ENCODE results near the gene PLEKHA6. TPM values are rescaled to one million over a fixed set of nuclear protein-coding genes. Genes with fewer than 3 reads are reported as not detected.

Gene PLEKHA6
- polyA plus RNA-seq, 3 donors = 0.08 TPM; not detected in 1

GRCh38 chr1:204260601-204261197, 99.0 kb downstream of the PLEKHA6 start:
- no peaks in the 10 kb centered on the region for H3K36me3 ChIP-seq (replicated peaks in 1 of 2; ENCODE audit: control insufficient read depth in 1 of 2, insufficient read depth in 2 of 2, low read length in 2 of 2)
- no peak overlapping the region for H3K4me3 Mint-ChIP-seq
- peaks cover 0 to 5% (median 2%) of the 10 kb centered on the region in 3 donors for H3K27me3 Mint-ChIP-seq (ENCODE audit: low read depth in 3 of 3)
- H3K4me2 ChIP-seq (replicated peaks; ENCODE audit: extremely low read depth, low read length, poor library complexity, severe bottlenecking) = no peak overlapping the region
- no peaks in the 10 kb centered on the region for H4K20me1 ChIP-seq (ENCODE audit: insufficient read depth, low read length)
- H3K27ac ChIP-seq (ENCODE audit: low read depth in 1 of 2, low read length in 2 of 2) = no peak overlapping the region
- intact Hi-C loops (cut with micrococcal nuclease) = loop anchor here in 1 of 2 donors (10.0 kb wide), 1 partner anchor 104 kb away; no protein-coding TSS in a partner anchor
- WGBS (ENCODE audit: insufficient coverage) = 89% methylated on average over 7 of the region's 14 CpGs
- H3K9ac ChIP-seq (ENCODE audit: insufficient read depth, low read length, poor library complexity, severe bottlenecking) = no peak overlapping the region
- no peaks in the 10 kb centered on the region for H3K9me3 ChIP-seq (replicated peaks in 1 of 2; ENCODE audit: control insufficient read depth in 1 of 2, insufficient read depth in 1 of 2, low read length in 2 of 2)
- no peak overlapping the region for H2AFZ ChIP-seq (ENCODE audit: insufficient read depth, low read depth, low read length, poor library complexity, severe bottlenecking)
- H3K27ac Mint-ChIP-seq = no peak overlapping the region
- H3K27me3 ChIP-seq (ENCODE audit: control insufficient read depth in 2 of 2, insufficient read depth in 2 of 2, low read length in 2 of 2) = no peaks in the 10 kb centered on the region
- no peaks in the 10 kb centered on the region for H3K36me3 Mint-ChIP-seq
- H3K4me1 Mint-ChIP-seq = peaks cover under 1% of the 10 kb centered on the region
- DNase-seq = no peak
- TF ChIP-seq CTCF (IDR thresholded peaks at IDR 0.05) = no peak
- no peak overlapping the region for H3K4me3 ChIP-seq (replicated peaks in 1 of 3; ENCODE audit: low read depth in 2 of 3, low read length in 3 of 3)
- no peaks in the 10 kb centered on the region for H3K4me1 ChIP-seq (ENCODE audit: control insufficient read depth in 1 of 2, insufficient read depth in 2 of 2, low read length in 2 of 2)
- H3K9me3 Mint-ChIP-seq = no peaks in the 10 kb centered on the region
- no peaks in the 10 kb centered on the region for H3K79me2 ChIP-seq (ENCODE audit: insufficient read depth, low read length)

GRCh38 chr1:204259782-204260181, 99.9 kb downstream of the PLEKHA6 start:
- H3K27ac Mint-ChIP-seq = peak overlapping the region in 1 of 7 donors; percentile 72
- intact Hi-C loops (cut with micrococcal nuclease) = loop anchor here in 1 of 2 donors (10.0 kb wide), 1 partner anchor 105 kb away; no protein-coding TSS in a partner anchor
- peaks cover 0 to 5% (median 2%) of the 10 kb centered on the region in 3 donors for H3K27me3 Mint-ChIP-seq (ENCODE audit: low read depth in 3 of 3)
- no peak overlapping the region for H3K4me2 ChIP-seq (replicated peaks; ENCODE audit: extremely low read depth, low read length, poor library complexity, severe bottlenecking)
- H3K27ac ChIP-seq (ENCODE audit: low read depth in 1 of 2, low read length in 2 of 2) = no peak overlapping the region
- 90% methylated on average over 3 of the region's 5 CpGs for WGBS (ENCODE audit: insufficient coverage)
- H3K9me3 ChIP-seq (replicated peaks in 1 of 2; ENCODE audit: control insufficient read depth in 1 of 2, insufficient read depth in 1 of 2, low read length in 2 of 2) = no peaks in the 10 kb centered on the region
- no peaks in the 10 kb centered on the region for H3K79me2 ChIP-seq (ENCODE audit: insufficient read depth, low read length)
- H2AFZ ChIP-seq (ENCODE audit: insufficient read depth, low read depth, low read length, poor library complexity, severe bottlenecking) = no peak overlapping the region
- TF ChIP-seq CTCF (IDR thresholded peaks at IDR 0.05) = no peak
- H3K36me3 ChIP-seq (replicated peaks in 1 of 2; ENCODE audit: control insufficient read depth in 1 of 2, insufficient read depth in 2 of 2, low read length in 2 of 2) = no peaks in the 10 kb centered on the region
- H4K20me1 ChIP-seq (ENCODE audit: insufficient read depth, low read length) = no peaks in the 10 kb centered on the region
- H3K4me3 Mint-ChIP-seq = no peak overlapping the region
- no peaks in the 10 kb centered on the region for H3K36me3 Mint-ChIP-seq
- DNase-seq = no peak
- no peaks in the 10 kb centered on the region for H3K27me3 ChIP-seq (ENCODE audit: control insufficient read depth in 2 of 2, insufficient read depth in 2 of 2, low read length in 2 of 2)
- H3K9me3 Mint-ChIP-seq = no peaks in the 10 kb centered on the region
- H3K4me1 ChIP-seq (ENCODE audit: control insufficient read depth in 1 of 2, insufficient read depth in 2 of 2, low read length in 2 of 2) = peaks cover 0 to under 1% of the 10 kb centered on the region in 2 donors
- H3K9ac ChIP-seq (ENCODE audit: insufficient read depth, low read length, poor library complexity, severe bottlenecking) = no peak overlapping the region
- H3K4me3 ChIP-seq (replicated peaks in 1 of 3; ENCODE audit: low read depth in 2 of 3, low read length in 3 of 3) = no peak overlapping the region
- peaks cover 5% of the 10 kb centered on the region for H3K4me1 Mint-ChIP-seq

Measured in CD14-positive monocyte (primary cell).